ENCODE data around the gene CASZ1. TPM values are rescaled to one million over a fixed set of nuclear protein-coding genes. Genes with fewer than 3 reads are reported as not detected.

The CASZ1 gene
- total and polyA plus RNA-seq, 2 experiments from 2014 or later: 6.2 to 6.7 TPM

GRCh38 chr1:10623686-10624145 is 172.7 kb downstream of the CASZ1 start (continued):
- TF ChIP-seq REST (IDR thresholded peaks at IDR 0.05; ENCODE audit: unreplicated experiment) (no peak), CTCF (conservative IDR thresholded peaks at IDR 0.05; ENCODE audit: low read depth in 2 of 2) (no peak), EZH2 (IDR thresholded peaks at IDR 0.05; ENCODE audit: low read depth, unreplicated experiment) (no peak), ETS1 (IDR thresholded peaks at IDR 0.05) (no peak), ZNF114 (CRISPR knock-in tag; IDR thresholded peaks at IDR 0.05) (no peak), NANOG (IDR thresholded peaks at IDR 0.05; ENCODE audit: borderline replicate concordance) (no peak)

- no peaks in the 10 kb centered on the region for H3K36me3 ChIP-seq (ENCODE audit: insufficient read depth)
- no peak overlapping the region for H2AFZ ChIP-seq
- Mint-ChIP-seq H3K4me3 (no peak overlapping the region), H3K4me1 (no peaks in the 10 kb centered on the region; the same call in 2 of the 3 replicates), H3K36me3 (ENCODE audit: low read depth) (no peaks in the 10 kb centered on the region), H3K9me3 (no peaks in the 10 kb centered on the region; the same call in 2 of the 3 replicates), H3K27me3 (ENCODE audit: insufficient read depth, low read depth, poor library complexity) (peaks cover 10% of the 10 kb centered on the region), H3K27ac (no peak overlapping the region)
- no peaks in the 10 kb centered on the region for H3F3A ChIP-seq (replicated peaks; ENCODE audit: low read depth)
- no peaks in the 10 kb centered on the region for H3K9me2 ChIP-seq (ENCODE audit: insufficient read depth)
- DNase-seq (ENCODE audit: low spot score): no peak
- no peaks in the 10 kb centered on the region for H4K20me1 ChIP-seq (replicated peaks; ENCODE audit: insufficient read depth)
- no peak for ATAC-seq
- no peaks in the 10 kb centered on the region for H3K79me2 ChIP-seq (replicated peaks; ENCODE audit: insufficient read depth)
- H3K4me2 ChIP-seq: no peak overlapping the region
- no peaks in the 10 kb centered on the region for H3K4me1 ChIP-seq (ENCODE audit: insufficient read depth)
- no peak overlapping the region for H3K27ac ChIP-seq (ENCODE audit: low read depth)
- H3K4me3 ChIP-seq: no peak overlapping the region
- H3K27me3 ChIP-seq (ENCODE audit: insufficient read depth): no peaks in the 10 kb centered on the region
- no peak for TF ChIP-seq ETS1 (IDR thresholded peaks at IDR 0.05)
- TF ChIP-seq ZNF462 (CRISPR knock-in tag; IDR thresholded peaks at IDR 0.05): no peak
- TF ChIP-seq CREB1 (CRISPR knock-in tag; IDR thresholded peaks at IDR 0.05; ENCODE audit: low read depth): no peak
- TF ChIP-seq EZH2phosphoT487 (IDR thresholded peaks at IDR 0.05; ENCODE audit: unreplicated experiment): no peak
Measured at GRCh38 chr1:10622910-10623685, 173.3 kb downstream of the CASZ1 start.
